HG03520 (cell line): ENCODE data around the gene C9orf152.

ENCODE experiments used
- ATAC-seq: cut with Tn5 transposase; IDR thresholded peaks from one replicate; pipeline ENCODE4 v1.9.1; 2021; ENCODE audit warnings: mild to moderate bottlenecking, moderate library complexity; ENCODE audit not compliant: unreplicated experiment

Gene C9orf152

GRCh38 chr9:110183208-110184145 lies 24.5 kb downstream of the C9orf152 start:
- peak; percentile 88 for ATAC-seq

- no peak for ATAC-seq
Measured at GRCh38 chr9:110180511-110181434, 27.2 kb downstream of the C9orf152 start.

GRCh38 chr9:110179734-110180133 lies 28.2 kb downstream of the C9orf152 start:
- ATAC-seq = no peak

- no peak for ATAC-seq
Measured at GRCh38 chr9:110178281-110178680, 29.7 kb downstream of the C9orf152 start.

- no peak for ATAC-seq
Measured at GRCh38 chr9:110175275-110175968, 32.5 kb downstream of the C9orf152 start.

- ATAC-seq = no peak
Measured at GRCh38 chr9:110173322-110173642, 34.7 kb downstream of the C9orf152 start.

GRCh38 chr9:110170357-110171257 lies 37.4 kb downstream of the C9orf152 start:
- ATAC-seq = no peak

GRCh38 chr9:110168486-110168885 lies 39.5 kb downstream of the C9orf152 start:
- ATAC-seq = no peak

GRCh38 chr9:110161940-110162339 lies 46.0 kb downstream of the C9orf152 start:
- ATAC-seq = no peak

GRCh38 chr9:110160685-110161084 lies 47.3 kb downstream of the C9orf152 start:
- ATAC-seq = no peak

GRCh38 chr9:110160123-110160522 lies 47.8 kb downstream of the C9orf152 start:
- no peak for ATAC-seq

- ATAC-seq = no peak
Measured at GRCh38 chr9:110157823-110158664, 49.9 kb downstream of the C9orf152 start.

GRCh38 chr9:110156902-110157301 lies 51.1 kb downstream of the C9orf152 start:
- ATAC-seq = peak; percentile 77

GRCh38 chr9:110156416-110156815 lies 51.5 kb downstream of the C9orf152 start:
- ATAC-seq = no peak

- no peak for ATAC-seq
Measured at GRCh38 chr9:110155751-110156150, 52.2 kb downstream of the C9orf152 start.

- ATAC-seq = no peak
Measured at GRCh38 chr9:110153431-110153830, 54.5 kb downstream of the C9orf152 start.

GRCh38 chr9:110152704-110153374 lies 55.1 kb downstream of the C9orf152 start:
- no peak for ATAC-seq
